Ureter (tissue), 1 donor: Measurements from ENCODE around the gene LAMA5. TPM values are rescaled to one million over a fixed set of nuclear protein-coding genes. Genes with fewer than 3 reads are reported as not detected.
"Not testable (repeated sequence)": the region's sequence is repeated elsewhere in the genome, so short reads cannot be mapped to it uniquely, and the experiment has no call there.

Experiments
- DNase-seq: peaks from one replicate; pipeline ENCODE4 v3.0.0-alpha.2; 2020; ENCODE audit warnings: low spot score
- total RNA-seq: library from RNA; stranded (reverse); gene quantifications from one replicate; pipeline ENCODE4 v1.2.4, GENCODE V29; 2023
- donor health status: DM: yes; HTN: yes; CAD: no.

The LAMA5 gene
- total RNA-seq, 1 donor from 2014 or later: 433 TPM

- no peak for DNase-seq
Measured at GRCh38 chr20:62390317-62391164, 23.4 kb upstream of the LAMA5 start.

GRCh38 chr20:62389601-62390087, 22.5 kb upstream of the LAMA5 start:
- DNase-seq: no peak

- DNase-seq: no peak
Measured at GRCh38 chr20:62388839-62389600, 21.9 kb upstream of the LAMA5 start.

GRCh38 chr20:62387933-62388635, 21.0 kb upstream of the LAMA5 start:
- DNase-seq: no peak

GRCh38 chr20:62387219-62387913, 20.3 kb upstream of the LAMA5 start:
- no peak for DNase-seq

- DNase-seq: peak; percentile 95
Measured at GRCh38 chr20:62386383-62387218, 19.5 kb upstream of the LAMA5 start, which contains the start of gene RPS21. Gene RPS21, plus strand, starts transcription at chr20:62387103. Its CDS starts 236 bp downstream, at chr20:62387339.

- DNase-seq: no peak
Measured at GRCh38 chr20:62382306-62383198, 15.4 kb upstream of the LAMA5 start.

- DNase-seq: no peak
Measured at GRCh38 chr20:62381842-62382241, 14.7 kb upstream of the LAMA5 start.

GRCh38 chr20:62381202-62381797, 14.2 kb upstream of the LAMA5 start:
- DNase-seq: no peak

- peak; percentile 83 for DNase-seq
Measured at GRCh38 chr20:62378215-62378614, 11.1 kb upstream of the LAMA5 start.

GRCh38 chr20:62377615-62378178, 10.6 kb upstream of the LAMA5 start:
- DNase-seq: no peak

GRCh38 chr20:62377064-62377461, 10.0 kb upstream of the LAMA5 start:
- no peak for DNase-seq

GRCh38 chr20:62376112-62377063, 9.3 kb upstream of the LAMA5 start:
- no peak for DNase-seq

- no peak for DNase-seq
Measured at GRCh38 chr20:62374331-62375152, 7.4 kb upstream of the LAMA5 start.

GRCh38 chr20:62373631-62374179, 6.6 kb upstream of the LAMA5 start:
- DNase-seq: not testable (repeated sequence)
